K562 (cell line): Measurements from ENCODE around the gene ITGAV. TPM values are rescaled to one million over a fixed set of nuclear protein-coding genes. Genes with fewer than 3 reads are reported as not detected.
A peak's percentile ranks its signal among the peaks of the same experiment; 100 is the strongest.

Experiments
- BACH1 ChIP-seq: fragments of 200-800 bp; sonication (Bioruptor generic); IDR thresholded peaks from 2 replicates; pipeline ENCODE4 v1.6.1; 2016; ENCODE audit warnings: missing genetic modification characterization, missing compliant biosample characterization
- CBFA2T3 ChIP-seq: fragments of 450-650 bp; IDR thresholded peaks from 2 replicates; pipeline ENCODE4 v1.6.1; 2017
- DPF2 ChIP-seq: fragments of 450-650 bp; IDR thresholded peaks from 2 replicates; pipeline ENCODE4 v1.6.1; 2016
- GATA2 ChIP-seq: sonication (generic); formaldehyde crosslinking; IDR thresholded peaks from 2 replicates; pipeline ENCODE4 v1.4.0; 2020; ENCODE audit warnings: mild to moderate bottlenecking, missing genetic modification reagents
- HDAC3 ChIP-seq: fragments of 450-650 bp; IDR thresholded peaks from 2 replicates; pipeline ENCODE4 v1.6.1; 2018; ENCODE audit warnings: borderline replicate concordance, mild to moderate bottlenecking, moderate library complexity; ENCODE audit not compliant: partially characterized antibody
- HMBOX1 ChIP-seq: sonication (generic); IDR thresholded peaks from 2 replicates; pipeline ENCODE4 v1.6.1; 2016
- IRF2 ChIP-seq: sonication (generic); formaldehyde crosslinking; IDR thresholded peaks from 2 replicates; pipeline ENCODE4 v1.8.1; 2022; ENCODE audit warnings: mild to moderate bottlenecking, missing genetic modification reagents
- MED1 ChIP-seq: sonication (generic); formaldehyde crosslinking; IDR thresholded peaks from 2 replicates; pipeline ENCODE4 v1.8.1; 2023; ENCODE audit warnings: missing genetic modification reagents, borderline replicate concordance
- MLX ChIP-seq, 2 experiments: fragments of 450-650 bp in 1 of 2; sonication (generic) in 1 of 2; formaldehyde crosslinking; conservative IDR thresholded peaks; 2 replicates each; pipeline versions ENCODE4 v1.4.0 to v1.8.1; 2020 to 2022; ENCODE audit warnings: mild to moderate bottlenecking in 1 of 2, missing genetic modification reagents in 1 of 2
- PATZ1 ChIP-seq: fragments of 250-450 bp; sonication (Bioruptor Pico); IDR thresholded peaks from 2 replicates; pipeline ENCODE4 v1.5.0; 2020; ENCODE audit warnings: mild to moderate bottlenecking, borderline replicate concordance
- PHF21A ChIP-seq: fragments of 450-650 bp; IDR thresholded peaks from 2 replicates; pipeline ENCODE4 v1.6.1; 2017; ENCODE audit warnings: low read depth, borderline replicate concordance
- SP1 ChIP-seq: sonication (generic); formaldehyde crosslinking; IDR thresholded peaks from 2 replicates; pipeline ENCODE4 v1.8.1; 2022; ENCODE audit warnings: mild to moderate bottlenecking, missing genetic modification reagents
- SPI1 ChIP-seq: IDR thresholded peaks from 2 replicates; pipeline ENCODE4 v1.6.1; 2011; ENCODE audit warnings: low read depth, low read length, control low read depth, borderline replicate concordance
- ZBTB5 ChIP-seq: fragments of 450-650 bp; IDR thresholded peaks from 2 replicates; pipeline ENCODE4 v1.6.1; 2017; ENCODE audit warnings: antibody characterized with exemption
- ZEB2 ChIP-seq: fragments of 450-650 bp; IDR thresholded peaks from 2 replicates; pipeline ENCODE4 v1.6.1; 2016
- ZNF280B ChIP-seq: fragments of 250-450 bp; sonication (Bioruptor Pico); IDR thresholded peaks from 2 replicates; pipeline ENCODE4 v1.5.1; 2021; ENCODE audit warnings: mild to moderate bottlenecking
- ZNF609 ChIP-seq: sonication (generic); formaldehyde crosslinking; IDR thresholded peaks from 2 replicates; pipeline ENCODE4 v1.8.1; 2023; ENCODE audit warnings: missing genetic modification reagents, mild to moderate bottlenecking, borderline replicate concordance
- polyA plus RNA-seq, 8 experiments: library from polyadenylated mRNA; depleted of rRNA in 4 of 8; stranded (reverse) in 5 of 8; unstranded in 3 of 8; fragments of >200 nt; fragmentation: Nextera tagmentation in 2 of 8; fragmentation: Illumina TruSeq in 1 of 8; extraction: Ambion mirVana in 2 of 8; extraction: Trizol in 1 of 8; gene quantifications; 2 replicates each; pipeline versions ENCODE4 v1.2.1 to v1.2.3, GENCODE V29; 2011 to 2014; ENCODE audit warnings: inconsistent platforms in 1 of 8, missing spikeins in 1 of 8
- total RNA-seq, 7 experiments: library from RNA; depleted of rRNA in 6 of 7; stranded (reverse); fragments of >200 nt in 6 of 7; fragmentation: Illumina TruSeq in 2 of 7; extraction: Trizol in 2 of 7; gene quantifications; 2 replicates each; pipeline versions ENCODE4 v1.2.1 to v1.2.3, GENCODE V29; 2011 to 2021; ENCODE audit warnings: low replicate concordance in 1 of 7

Gene ITGAV
- total and polyA plus RNA-seq, 9 of the 15 experiments (the other 6 are each of a cell fraction or from before 2014, with no cell fraction given): 3.7 to 17.7 (median 10.7) TPM

- no peak for TF ChIP-seq MLX (CRISPR knock-in tag; conservative IDR thresholded peaks at IDR 0.05)
- TF ChIP-seq ZBTB5: no peak
- TF ChIP-seq ZEB2: no peak
- TF ChIP-seq SPI1: peak; percentile 57; the same call in 1 of the 2 replicates
- TF ChIP-seq SP1 (CRISPR knock-in tag): no peak
- TF ChIP-seq BACH1 (tag): peak; percentile 83; the same call in 1 of the 2 replicates
- no peak for TF ChIP-seq ZNF280B (CRISPR knock-in tag)
- TF ChIP-seq HMBOX1: peak; percentile 62
- no peak for TF ChIP-seq MED1 (CRISPR knock-in tag)
- no peak for TF ChIP-seq GATA2
- no peak for TF ChIP-seq ZNF609 (CRISPR knock-in tag)
- TF ChIP-seq PATZ1 (CRISPR knock-in tag): no peak
- TF ChIP-seq HDAC3: peak; percentile 47
- peak; percentile 89 for TF ChIP-seq DPF2
- no peak; the same call in 1 of the 2 replicates for TF ChIP-seq PHF21A
- TF ChIP-seq IRF2 (CRISPR knock-in tag): no peak
- peak; percentile 49 for TF ChIP-seq CBFA2T3
Observed at GRCh38 chr2:186575302-186575701, 14.6 kb upstream of the ITGAV start (continued).
